GM12891 (cell line): ENCODE measurements around the gene STX12.
"Not testable (repeated sequence)": the region's sequence is repeated elsewhere in the genome, so short reads cannot be mapped to it uniquely, and the experiment has no call there.

Experiments
- POLR2A ChIP-seq: IDR thresholded peaks from 2 replicates; pipeline ENCODE4 v1.6.1; 2011; ENCODE audit warnings: low read depth, low read length, control low read depth
- TAF1 ChIP-seq: IDR thresholded peaks from 2 replicates; pipeline ENCODE4 v1.6.1; 2011; ENCODE audit warnings: low read depth, low read length, control low read depth

GRCh38 chr1:27776276-27776675, 3.3 kb downstream of the STX12 start:
- not testable (repeated sequence) for TF ChIP-seq TAF1, POLR2A
